ENCODE data around the gene ANKS4B.

- TF ChIP-seq CTCF (conservative IDR thresholded peaks at IDR 0.05 in 1 of 2, IDR thresholded peaks at IDR 0.05 in 1 of 2; ENCODE audit: extremely low read depth in 1 of 2, insufficient read depth in 1 of 2, low read depth in 1 of 2, low read length in 2 of 2) (no peak), EZH2 (IDR thresholded peaks at IDR 0.05; ENCODE audit: borderline replicate concordance, low read length) (no peak)
Observed at GRCh38 chr16:21272253-21272652, 38.8 kb downstream of the ANKS4B start.
